SK-N-SH treated with all-trans-retinoic acid at 6 μM for 48 hours (cell line): Measurements from ENCODE around the gene FJX1.

Experiments used
- ATAC-seq: fragments of 200-7000 bp; cut with Tn5 transposase; 3 replicates; pipeline ENCODE4 v1.9.1; 2020; ENCODE audit warnings: mild to moderate bottlenecking, moderate library complexity
- ARNTL ChIP-seq: fragments of 450-650 bp; formaldehyde crosslinking; IDR thresholded peaks from 2 replicates; pipeline ENCODE4 v1.5.0; 2020; ENCODE audit warnings: low read depth, mild to moderate bottlenecking, moderate library complexity, borderline replicate concordance
- CREB5 ChIP-seq: fragments of 250-450 bp; sonication (Bioruptor Pico); IDR thresholded peaks from 2 replicates; pipeline ENCODE4 v1.5.1; 2020; ENCODE audit warnings: low read depth, mild to moderate bottlenecking, moderate library complexity
- CSDC2 ChIP-seq: fragments of 250-450 bp; sonication (Bioruptor Pico); IDR thresholded peaks from 2 replicates; pipeline ENCODE4 v1.5.0; 2020; ENCODE audit warnings: mild to moderate bottlenecking, moderate library complexity
- CSRNP3 ChIP-seq: fragments of 250-450 bp; sonication (Bioruptor Pico); IDR thresholded peaks from 2 replicates; pipeline ENCODE4 v1.5.1; 2021; ENCODE audit warnings: mild to moderate bottlenecking, moderate library complexity
- ESRRG ChIP-seq: fragments of 250-450 bp; sonication (Bioruptor Pico); IDR thresholded peaks from 2 replicates; pipeline ENCODE4 v1.6.1; 2021; ENCODE audit warnings: mild to moderate bottlenecking
- GLIS3 ChIP-seq: fragments of 250-450 bp; sonication (Bioruptor Pico); IDR thresholded peaks from 2 replicates; pipeline ENCODE4 v1.5.0; 2020; ENCODE audit warnings: mild to moderate bottlenecking, moderate library complexity
- ISL1 ChIP-seq: fragments of 250-450 bp; sonication (Bioruptor Pico); IDR thresholded peaks from 2 replicates; pipeline ENCODE4 v2.1.2; 2022; ENCODE audit warnings: mild to moderate bottlenecking, moderate library complexity
- OSR1 ChIP-seq: fragments of 250-450 bp; sonication (Bioruptor Pico); IDR thresholded peaks from 2 replicates; pipeline ENCODE4 v1.8.0; 2022; ENCODE audit warnings: moderate library complexity, mild to moderate bottlenecking, inconsistent platforms
- PATZ1 ChIP-seq: fragments of 250-450 bp; sonication (Bioruptor Pico); IDR thresholded peaks from 2 replicates; pipeline ENCODE4 v1.8.0; 2020; ENCODE audit warnings: mild to moderate bottlenecking, moderate library complexity, borderline replicate concordance
- POU6F1 ChIP-seq: fragments of 250-450 bp; sonication (Bioruptor Pico); IDR thresholded peaks from 2 replicates; pipeline ENCODE4 v1.8.0; 2021; ENCODE audit warnings: low read depth, mild to moderate bottlenecking, moderate library complexity, borderline replicate concordance
- PPARA ChIP-seq: fragments of 250-450 bp; sonication (Bioruptor Pico); IDR thresholded peaks from 2 replicates; pipeline ENCODE4 v1.5.0; 2020; ENCODE audit warnings: mild to moderate bottlenecking, borderline replicate concordance
- RARB ChIP-seq: fragments of 250-450 bp; sonication (Bioruptor Pico); IDR thresholded peaks from 2 replicates; pipeline ENCODE4 v1.8.0; 2021; ENCODE audit warnings: mild to moderate bottlenecking, moderate library complexity
- SNAI2 ChIP-seq: fragments of 250-450 bp; sonication (Bioruptor Pico); IDR thresholded peaks from 2 replicates; pipeline ENCODE4 v1.5.0; 2020; ENCODE audit warnings: mild to moderate bottlenecking, moderate library complexity
- TCF4 ChIP-seq: fragments of 250-450 bp; sonication (Bioruptor Pico); IDR thresholded peaks from 2 replicates; pipeline ENCODE4 v1.8.0; 2021; ENCODE audit warnings: mild to moderate bottlenecking, moderate library complexity, borderline replicate concordance
- TOX ChIP-seq: fragments of 250-450 bp; sonication (Bioruptor Pico); IDR thresholded peaks from 2 replicates; pipeline ENCODE4 v1.8.0; 2021; ENCODE audit warnings: mild to moderate bottlenecking, moderate library complexity, borderline replicate concordance
- TSHZ2 ChIP-seq: fragments of 250-450 bp; sonication (Bioruptor Pico); IDR thresholded peaks from 2 replicates; pipeline ENCODE4 v1.5.0; 2020; ENCODE audit warnings: mild to moderate bottlenecking, moderate library complexity
- ZC3H10 ChIP-seq: fragments of 250-450 bp; sonication (Bioruptor Pico); IDR thresholded peaks from 2 replicates; pipeline ENCODE4 v1.5.1; 2021; ENCODE audit warnings: mild to moderate bottlenecking, moderate library complexity
- ZFP3 ChIP-seq: fragments of 250-450 bp; sonication (Bioruptor Pico); IDR thresholded peaks from 2 replicates; pipeline ENCODE4 v1.5.0; 2020; ENCODE audit warnings: mild to moderate bottlenecking, moderate library complexity
- ZFP30 ChIP-seq: fragments of 450-650 bp; formaldehyde crosslinking; IDR thresholded peaks from 2 replicates; pipeline ENCODE4 v1.5.0; 2022; ENCODE audit warnings: mild to moderate bottlenecking, moderate library complexity
- ZNF565 ChIP-seq: fragments of 450-650 bp; formaldehyde crosslinking; conservative IDR thresholded peaks from 2 replicates; pipeline ENCODE4 v1.5.0; 2020; ENCODE audit warnings: low read depth, mild to moderate bottlenecking, moderate library complexity
- ZNF70 ChIP-seq: fragments of 450-650 bp; formaldehyde crosslinking; IDR thresholded peaks from 2 replicates; pipeline ENCODE4 v1.5.0; 2020; ENCODE audit warnings: mild to moderate bottlenecking, moderate library complexity
- ZNF8 ChIP-seq: fragments of 450-650 bp; formaldehyde crosslinking; IDR thresholded peaks from 2 replicates; pipeline ENCODE4 v1.5.0; 2020; ENCODE audit warnings: mild to moderate bottlenecking, moderate library complexity

The FJX1 gene

GRCh38 chr11:35622070-35622469 lies 3.8 kb downstream of the FJX1 start:
- TF ChIP-seq GLIS3 (CRISPR knock-in tag) (no peak), PATZ1 (CRISPR knock-in tag) (no peak), OSR1 (CRISPR knock-in tag) (no peak), ZFP3 (no peak), TOX (CRISPR knock-in tag) (no peak), ISL1 (CRISPR knock-in tag) (no peak), SNAI2 (no peak), CSRNP3 (no peak), RARB (no peak), POU6F1 (CRISPR knock-in tag) (no peak), ZC3H10 (CRISPR knock-in tag) (no peak), ARNTL (CRISPR knock-in tag) (no peak), TCF4 (CRISPR knock-in tag) (no peak), ZNF565 (no peak), CSDC2 (CRISPR knock-in tag) (no peak), PPARA (CRISPR knock-in tag) (no peak), TSHZ2 (CRISPR knock-in tag) (no peak), CREB5 (CRISPR knock-in tag) (no peak), ZNF70 (CRISPR knock-in tag) (no peak), ZNF8 (CRISPR knock-in tag) (no peak)
- ATAC-seq, result peak; percentile 38

- ATAC-seq, result peak; percentile 65
- TF ChIP-seq SNAI2 (no peak), CSDC2 (CRISPR knock-in tag) (no peak), ESRRG (no peak)
Observed at GRCh38 chr11:35623621-35624168, 5.4 kb downstream of the FJX1 start.

- ATAC-seq, result no peak
- TF ChIP-seq ISL1 (CRISPR knock-in tag) (no peak), ZNF8 (CRISPR knock-in tag) (no peak), RARB (no peak), TSHZ2 (CRISPR knock-in tag) (no peak), TOX (CRISPR knock-in tag) (no peak), ZFP30 (CRISPR knock-in tag) (no peak), GLIS3 (CRISPR knock-in tag) (no peak), ARNTL (CRISPR knock-in tag) (no peak), PPARA (CRISPR knock-in tag) (no peak), SNAI2 (no peak), CREB5 (CRISPR knock-in tag) (no peak), OSR1 (CRISPR knock-in tag) (no peak), ZNF565 (no peak), PATZ1 (CRISPR knock-in tag) (no peak), ZNF70 (CRISPR knock-in tag) (no peak)
Observed at GRCh38 chr11:35624316-35624715, 6.1 kb downstream of the FJX1 start.
